Effector memory CD4-positive, alpha-beta T cell (primary cell): ENCODE results near the gene IER2.
A peak's percentile ranks its signal among the peaks of the same experiment; 100 is the strongest.

Experiments used
- DNase-seq, 3 donors: peaks; one replicate each; pipeline ENCODE4 v3.0.0-alpha.2; 2020
- H3K27ac ChIP-seq: 2 replicates; pipeline ENCODE4 v1.7.0; 2013; ENCODE audit warnings: mild to moderate bottlenecking, low read length, moderate library complexity; ENCODE audit not compliant: insufficient read depth, poor library complexity, severe bottlenecking
- H3K27me3 ChIP-seq: replicated peaks from 2 replicates; pipeline ENCODE4 v1.7.0; 2013; ENCODE audit warnings: mild to moderate bottlenecking, low read length; ENCODE audit not compliant: insufficient read depth, control insufficient read depth, poor library complexity, severe bottlenecking
- H3K36me3 ChIP-seq: 2 replicates; pipeline ENCODE4 v1.7.0; 2013; ENCODE audit warnings: mild to moderate bottlenecking, low read length, moderate library complexity; ENCODE audit not compliant: control insufficient read depth, insufficient read depth
- H3K4me1 ChIP-seq: 2 replicates; pipeline ENCODE4 v1.7.0; 2013; ENCODE audit warnings: low read length, mild to moderate bottlenecking; ENCODE audit not compliant: control insufficient read depth, insufficient read depth, poor library complexity, severe bottlenecking
- H3K4me3 ChIP-seq: 2 replicates; pipeline ENCODE4 v1.7.0; 2013; ENCODE audit warnings: low read length, low read depth, mild to moderate bottlenecking; ENCODE audit not compliant: insufficient read depth, poor library complexity, severe bottlenecking
- H3K9me3 ChIP-seq: 2 replicates; pipeline ENCODE4 v1.7.0; 2013; ENCODE audit warnings: mild to moderate bottlenecking, low read length, moderate library complexity; ENCODE audit not compliant: control insufficient read depth

Gene IER2

GRCh38 chr19:13109361-13110098 lies 40.7 kb upstream of the IER2 start:
- Histone ChIP-seq H3K4me1 (peaks cover 7% of the 10 kb centered on the region), H3K9me3 (no peaks in the 10 kb centered on the region), H3K27me3 (no peaks in the 10 kb centered on the region), H3K27ac (no peak overlapping the region), H3K36me3 (peaks cover 24% of the 10 kb centered on the region), H3K4me3 (no peak overlapping the region)
- no peak for DNase-seq

GRCh38 chr19:13110099-13110610 lies 40.1 kb upstream of the IER2 start:
- H3K4me3 ChIP-seq = no peak overlapping the region

GRCh38 chr19:13112555-13112954 lies 37.7 kb upstream of the IER2 start:
- peaks cover 22% of the 10 kb centered on the region for H3K4me1 ChIP-seq
- H3K4me3 ChIP-seq = no peak overlapping the region
- no peak for DNase-seq
- H3K27me3 ChIP-seq = no peaks in the 10 kb centered on the region
- no peak overlapping the region for H3K27ac ChIP-seq
- peaks cover 24% of the 10 kb centered on the region for H3K36me3 ChIP-seq
- no peaks in the 10 kb centered on the region for H3K9me3 ChIP-seq

More at GRCh38 chr19:13110099-13110610, 40.1 kb upstream of the IER2 start:
- Histone ChIP-seq H3K9me3 (no peaks in the 10 kb centered on the region), H3K36me3 (peaks cover 24% of the 10 kb centered on the region), H3K27ac (no peak overlapping the region), H3K27me3 (no peaks in the 10 kb centered on the region), H3K4me1 (peaks cover 4% of the 10 kb centered on the region)
- no peak for DNase-seq

- Histone ChIP-seq H3K4me1 (peaks cover 36% of the 10 kb centered on the region), H3K36me3 (peaks cover 13% of the 10 kb centered on the region), H3K9me3 (no peaks in the 10 kb centered on the region), H3K27ac (peak overlapping the region; percentile 69), H3K4me3 (peak overlapping the region; percentile 80), H3K27me3 (no peaks in the 10 kb centered on the region)
- DNase-seq = no peak
Measured at GRCh38 chr19:13115936-13116281, 34.3 kb upstream of the IER2 start.

- H3K27me3 ChIP-seq = no peaks in the 10 kb centered on the region
- H3K4me3 ChIP-seq = peak within 1 kb of the TSS; percentile 80
- no peaks in the 10 kb centered on the region for H3K9me3 ChIP-seq
- DNase-seq = peak; percentile 79 to 87 (median 82)
- peak within 1 kb of the TSS; percentile 69 for H3K27ac ChIP-seq
- H3K4me1 ChIP-seq = peaks cover 36% of the 10 kb centered on the region
- peaks cover 13% of the 10 kb centered on the region for H3K36me3 ChIP-seq
Measured at GRCh38 chr19:13116282-13117175, 33.7 kb upstream of the IER2 start, which contains the start of gene TRMT1. Gene TRMT1, minus strand, starts transcription at chr19:13116740. Its CDS starts 341 bp downstream, at chr19:13116399.

- no peak for DNase-seq
- peak overlapping the region; percentile 69 for H3K27ac ChIP-seq
- H3K27me3 ChIP-seq = no peaks in the 10 kb centered on the region
- H3K36me3 ChIP-seq = peaks cover 13% of the 10 kb centered on the region
- H3K4me3 ChIP-seq = peak overlapping the region; percentile 80
- H3K9me3 ChIP-seq = no peaks in the 10 kb centered on the region
- peaks cover 36% of the 10 kb centered on the region for H3K4me1 ChIP-seq
Measured at GRCh38 chr19:13117176-13117771, 32.9 kb upstream of the IER2 start.

GRCh38 chr19:13117772-13118423 lies 32.3 kb upstream of the IER2 start, which contains the start of gene NACC1:
Gene NACC1, plus strand, starts transcription at chr19:13118264. Its CDS starts 16,944 bp downstream, at chr19:13135208.
- H3K9me3 ChIP-seq = no peaks in the 10 kb centered on the region
- peaks cover 36% of the 10 kb centered on the region for H3K4me1 ChIP-seq
- peak within 1 kb of the TSS; percentile 86 for H3K4me3 ChIP-seq
- no peaks in the 10 kb centered on the region for H3K27me3 ChIP-seq
- peaks cover 7% of the 10 kb centered on the region for H3K36me3 ChIP-seq
- DNase-seq = peak; percentile 73 to 79 (median 77)
- H3K27ac ChIP-seq = peak within 1 kb of the TSS; percentile 69

GRCh38 chr19:13118424-13119193 lies 31.6 kb upstream of the IER2 start:
- Histone ChIP-seq H3K4me3 (peak overlapping the region; percentile 86), H3K9me3 (no peaks in the 10 kb centered on the region), H3K4me1 (peaks cover 36% of the 10 kb centered on the region), H3K27me3 (no peaks in the 10 kb centered on the region), H3K36me3 (no peaks in the 10 kb centered on the region), H3K27ac (peak overlapping the region; percentile 62)
- peak in 1 of 3 donors; percentile 28 for DNase-seq

GRCh38 chr19:13119627-13120026 lies 30.6 kb upstream of the IER2 start:
- H3K9me3 ChIP-seq = no peaks in the 10 kb centered on the region
- peak overlapping the region; percentile 11 for H3K4me3 ChIP-seq
- DNase-seq = no peak
- H3K4me1 ChIP-seq = peaks cover 36% of the 10 kb centered on the region
- H3K27me3 ChIP-seq = no peaks in the 10 kb centered on the region
- H3K27ac ChIP-seq = no peak overlapping the region
- H3K36me3 ChIP-seq = peaks cover 2% of the 10 kb centered on the region
